Measurements from ENCODE around the gene ITM2C. TPM values are rescaled to one million over a fixed set of nuclear protein-coding genes. Genes with fewer than 3 reads are reported as not detected.
A peak's percentile ranks its signal among the peaks of the same experiment; 100 is the strongest.

The ITM2C gene
- total and polyA plus RNA-seq, 9 of the 15 experiments (the other 6 are each of a cell fraction or from before 2014, with no cell fraction given) = 0.49 to 58.8 (median 21.5) TPM

GRCh38 chr2:230910546-230911177, 45.9 kb downstream of the ITM2C start (continued):
- TF ChIP-seq ZBTB5 (IDR thresholded peaks at IDR 0.05) (no peak), DPF2 (IDR thresholded peaks at IDR 0.05) (0 out of 2 replicates have a peak, but pooled peaks have one; percentile 25), OTX1 (CRISPR knock-in tag; IDR thresholded peaks at IDR 0.05) (no peak), ZFP36 (IDR thresholded peaks at IDR 0.05; ENCODE audit: low read depth, low read length, partially characterized antibody) (no peak), BRF2 (IDR thresholded peaks at IDR 0.05; ENCODE audit: borderline replicate concordance, insufficient read depth, insufficient read length) (no peak), FOXM1 (IDR thresholded peaks at IDR 0.05; ENCODE audit: low read depth) (no peak), FOXM1 (CRISPR knock-in tag; IDR thresholded peaks at IDR 0.05; ENCODE audit: low read depth) (no peak), SAP30 (IDR thresholded peaks at IDR 0.05; ENCODE audit: borderline replicate concordance, insufficient read depth, low read depth, low read length, poor library complexity, severe bottlenecking) (no peak), ARID2 (IDR thresholded peaks at IDR 0.05) (no peak), ARID4B (CRISPR knock-in tag; IDR thresholded peaks at IDR 0.05) (no peak), CBFB (CRISPR knock-in tag; IDR thresholded peaks at IDR 0.05) (no peak), RBBP5 (IDR thresholded peaks at IDR 0.05; ENCODE audit: borderline replicate concordance, insufficient read depth, low read length, poor library complexity, severe bottlenecking) (no peak), ZNF445 (CRISPR knock-in tag; IDR thresholded peaks at IDR 0.05; ENCODE audit: low read depth) (no peak), ELF4 (CRISPR knock-in tag; IDR thresholded peaks at IDR 0.05) (no peak), HEY1 (CRISPR knock-in tag; IDR thresholded peaks at IDR 0.05; ENCODE audit: borderline replicate concordance) (no peak), KLF13 (tag; IDR thresholded peaks at IDR 0.05; ENCODE audit: borderline replicate concordance, low read depth) (no peak), NCOA6 (IDR thresholded peaks at IDR 0.05) (no peak), CTCFL (IDR thresholded peaks at IDR 0.05; ENCODE audit: borderline replicate concordance, insufficient read depth, low read depth, low read length, poor library complexity, severe bottlenecking) (no peak)
